GM21515 (cell line): ENCODE measurements around the gene TAS2R30.
"Not testable (repeated sequence)": the region's sequence is repeated elsewhere in the genome, so short reads cannot be mapped to it uniquely, and the experiment has no call there.

Experiments used
- ATAC-seq: cut with Tn5 transposase; IDR thresholded peaks from one replicate; pipeline ENCODE4 v1.9.1; 2021; ENCODE audit not compliant: unreplicated experiment

TAS2R30 gene

DNA sequence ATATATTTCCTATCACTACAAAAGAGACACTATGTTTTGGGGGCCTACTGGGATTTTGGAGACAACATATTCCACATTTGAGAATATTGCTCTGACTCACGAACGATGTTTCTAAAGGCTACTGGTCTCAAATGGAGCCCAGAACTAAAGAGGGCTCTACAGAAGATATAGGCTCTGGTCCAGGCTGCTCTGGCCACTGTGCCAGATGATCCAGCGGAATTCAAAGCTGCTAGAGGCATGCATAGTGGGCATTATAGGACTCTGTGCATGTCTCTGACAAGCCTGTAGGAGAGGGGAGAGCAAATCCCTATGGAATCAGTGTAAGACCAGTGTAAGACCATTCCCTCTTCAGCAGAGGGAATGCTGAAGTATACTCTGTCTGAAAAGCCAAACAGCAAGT, 4.1 kb downstream of the TAS2R30 start:
- no peak for ATAC-seq

DNA sequence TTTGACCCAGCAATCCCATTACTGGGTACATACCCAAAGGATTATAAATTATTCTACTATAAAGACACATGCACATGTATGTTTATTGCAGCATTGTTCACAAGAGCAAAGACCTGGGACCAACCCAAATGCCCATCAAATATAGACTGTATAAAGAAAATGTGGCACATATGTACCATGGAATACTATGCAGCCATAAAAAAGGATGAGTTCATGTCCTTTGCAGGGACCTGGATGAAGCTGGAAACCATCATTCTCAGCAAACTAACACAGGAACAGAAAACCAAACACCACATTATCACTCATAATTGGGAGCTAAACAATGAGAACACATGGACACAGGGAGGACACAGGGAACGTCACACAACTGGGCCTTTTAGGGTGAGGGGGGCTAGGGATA, 20.3 kb downstream of the TAS2R30 start:
- ATAC-seq = not testable (repeated sequence)

- ATAC-seq = not testable (repeated sequence)
Observed at GRCh38 chr12:11111213-11111612, 23.2 kb downstream of the TAS2R30 start.

DNA sequence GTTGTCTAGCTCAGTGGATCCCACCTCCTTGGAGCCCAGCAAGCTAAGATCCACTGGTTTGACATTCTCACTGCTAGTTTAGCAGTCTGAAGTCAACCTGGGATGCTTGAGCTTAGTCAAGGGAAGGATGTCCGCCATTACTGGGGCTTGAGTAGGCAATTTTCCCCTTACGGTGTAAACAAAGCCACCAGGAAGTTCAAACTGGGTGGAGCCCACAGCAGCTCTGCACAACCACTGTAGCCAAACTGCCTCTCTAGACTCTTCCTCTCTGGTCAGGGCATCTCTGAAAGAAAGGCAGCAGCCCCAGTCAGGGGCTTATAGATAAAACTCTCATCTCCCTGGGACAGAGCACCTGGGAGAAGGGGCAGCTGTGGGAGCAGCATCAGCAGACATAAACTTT, 25.6 kb downstream of the TAS2R30 start:
- no peak for ATAC-seq

- ATAC-seq = no peak
Observed at GRCh38 chr12:11107719-11108118, 26.7 kb downstream of the TAS2R30 start.

DNA sequence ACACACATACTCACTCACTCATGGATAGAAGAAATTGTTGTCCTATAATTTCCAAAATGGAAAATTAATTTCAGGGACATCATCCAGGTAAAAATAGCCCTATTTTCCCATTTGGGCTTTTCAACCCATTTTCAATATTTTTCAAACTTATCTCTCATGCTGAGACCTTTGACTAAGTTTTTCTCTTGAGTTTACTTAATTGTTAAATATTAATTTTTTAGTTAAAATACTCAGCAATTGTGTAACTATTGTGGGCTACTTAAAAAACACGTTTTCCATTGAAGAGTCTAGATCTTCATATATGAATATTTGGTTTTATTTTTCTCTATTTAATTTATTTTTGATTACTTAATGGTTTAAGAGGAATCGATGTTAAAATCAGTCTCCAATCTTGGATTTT, 28.2 kb downstream of the TAS2R30 start:
- no peak for ATAC-seq

GRCh38 chr12:11105546-11105945, 28.9 kb downstream of the TAS2R30 start:
- ATAC-seq = no peak

DNA sequence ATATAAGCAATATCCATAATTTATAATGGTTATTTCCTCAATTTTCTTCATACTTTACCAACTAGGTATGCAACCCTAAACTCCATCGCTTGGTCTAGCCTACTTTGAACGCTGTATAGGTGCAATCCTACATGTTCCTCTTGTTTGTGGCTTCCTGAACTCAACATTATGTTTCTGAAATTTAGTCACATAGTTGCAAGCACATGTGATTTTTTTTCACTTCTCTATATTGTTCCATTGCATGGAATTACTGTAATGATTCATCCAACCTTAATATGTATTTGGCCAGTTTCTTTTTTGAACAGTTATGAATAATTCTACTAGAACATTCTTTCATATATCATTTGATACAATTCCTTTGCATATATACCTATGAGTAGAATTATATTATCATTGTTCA, 39.5 kb downstream of the TAS2R30 start:
- ATAC-seq = not testable (repeated sequence)

- no peak for ATAC-seq
Observed at GRCh38 chr12:11092128-11092527, 42.3 kb downstream of the TAS2R30 start, which contains the start of gene TAS2R43. TAS2R43 (minus strand) TSS chr12:11092313; CDS start chr12:11092229, 84 bp downstream.

- ATAC-seq = no peak
Observed at GRCh38 chr12:11089246-11089645, 45.2 kb downstream of the TAS2R30 start.

- ATAC-seq = no peak
Observed at GRCh38 chr12:11085419-11085818, 49.0 kb downstream of the TAS2R30 start.
